LNCAP (cell line): ENCODE results near the gene LDLRAD2.

Source experiments
- TF ChIP-seq, protein P1 (sequence below): fragments of 450-650 bp; IDR thresholded peaks from 2 replicates; pipeline ENCODE4 v1.5.1; 2017; ENCODE audit warnings: mild to moderate bottlenecking

LDLRAD2 gene

DNA sequence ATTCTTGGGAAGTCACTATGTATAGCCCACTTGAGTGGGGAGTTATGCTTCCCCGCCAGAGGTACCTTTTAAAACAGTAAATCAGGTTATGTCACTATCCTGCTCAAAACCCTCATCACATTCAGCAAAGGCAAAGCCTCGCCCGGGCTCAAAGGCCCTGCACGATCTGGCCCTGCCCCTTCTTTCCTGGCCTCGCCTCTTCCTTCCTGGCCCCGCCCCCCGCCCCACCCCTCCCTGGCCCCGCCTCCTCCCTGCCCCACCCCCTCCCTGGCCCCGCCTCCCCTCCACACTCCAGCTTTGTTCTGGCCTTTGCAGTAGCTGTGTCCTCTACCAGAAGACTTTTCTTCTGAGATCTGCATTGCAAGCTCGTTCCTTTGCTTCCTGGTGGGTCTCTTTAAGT lies 6.6 kb downstream of the LDLRAD2 start:
- TF ChIP-seq, protein P1, sequence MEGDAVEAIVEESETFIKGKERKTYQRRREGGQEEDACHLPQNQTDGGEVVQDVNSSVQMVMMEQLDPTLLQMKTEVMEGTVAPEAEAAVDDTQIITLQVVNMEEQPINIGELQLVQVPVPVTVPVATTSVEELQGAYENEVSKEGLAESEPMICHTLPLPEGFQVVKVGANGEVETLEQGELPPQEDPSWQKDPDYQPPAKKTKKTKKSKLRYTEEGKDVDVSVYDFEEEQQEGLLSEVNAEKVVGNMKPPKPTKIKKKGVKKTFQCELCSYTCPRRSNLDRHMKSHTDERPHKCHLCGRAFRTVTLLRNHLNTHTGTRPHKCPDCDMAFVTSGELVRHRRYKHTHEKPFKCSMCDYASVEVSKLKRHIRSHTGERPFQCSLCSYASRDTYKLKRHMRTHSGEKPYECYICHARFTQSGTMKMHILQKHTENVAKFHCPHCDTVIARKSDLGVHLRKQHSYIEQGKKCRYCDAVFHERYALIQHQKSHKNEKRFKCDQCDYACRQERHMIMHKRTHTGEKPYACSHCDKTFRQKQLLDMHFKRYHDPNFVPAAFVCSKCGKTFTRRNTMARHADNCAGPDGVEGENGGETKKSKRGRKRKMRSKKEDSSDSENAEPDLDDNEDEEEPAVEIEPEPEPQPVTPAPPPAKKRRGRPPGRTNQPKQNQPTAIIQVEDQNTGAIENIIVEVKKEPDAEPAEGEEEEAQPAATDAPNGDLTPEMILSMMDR, result no peak

DNA sequence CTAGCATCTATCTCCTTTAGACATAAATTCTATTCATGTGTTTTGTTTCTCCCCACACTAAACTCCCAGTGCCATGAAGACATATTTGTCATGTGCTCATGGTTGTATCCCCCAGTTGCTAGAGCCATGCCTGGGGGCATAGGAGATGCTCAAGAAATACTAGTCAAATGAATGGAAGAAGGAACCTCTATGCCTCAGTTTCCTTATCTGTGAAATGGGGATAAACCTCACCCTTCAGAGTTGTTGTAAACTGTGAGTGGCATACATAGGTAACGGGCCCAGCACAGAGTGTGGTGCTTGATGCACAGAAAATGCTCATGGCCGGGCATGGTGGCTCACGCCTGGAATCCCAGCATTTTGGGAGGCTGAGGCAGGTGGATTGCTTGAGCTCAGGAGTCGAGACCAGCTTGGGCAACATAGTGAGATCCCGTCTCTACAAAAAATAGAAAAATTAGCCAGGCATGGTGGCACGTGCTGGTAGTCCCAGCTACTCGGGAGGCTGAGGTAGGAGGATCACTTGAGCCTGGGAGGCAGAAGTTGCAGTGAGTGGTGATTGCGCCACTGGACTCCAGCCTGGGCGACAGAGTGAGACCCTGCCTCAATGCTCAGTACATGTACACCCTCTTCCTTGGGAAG lies 8.7 kb downstream of the LDLRAD2 start:
- TF ChIP-seq, protein P1, result no peak

DNA sequence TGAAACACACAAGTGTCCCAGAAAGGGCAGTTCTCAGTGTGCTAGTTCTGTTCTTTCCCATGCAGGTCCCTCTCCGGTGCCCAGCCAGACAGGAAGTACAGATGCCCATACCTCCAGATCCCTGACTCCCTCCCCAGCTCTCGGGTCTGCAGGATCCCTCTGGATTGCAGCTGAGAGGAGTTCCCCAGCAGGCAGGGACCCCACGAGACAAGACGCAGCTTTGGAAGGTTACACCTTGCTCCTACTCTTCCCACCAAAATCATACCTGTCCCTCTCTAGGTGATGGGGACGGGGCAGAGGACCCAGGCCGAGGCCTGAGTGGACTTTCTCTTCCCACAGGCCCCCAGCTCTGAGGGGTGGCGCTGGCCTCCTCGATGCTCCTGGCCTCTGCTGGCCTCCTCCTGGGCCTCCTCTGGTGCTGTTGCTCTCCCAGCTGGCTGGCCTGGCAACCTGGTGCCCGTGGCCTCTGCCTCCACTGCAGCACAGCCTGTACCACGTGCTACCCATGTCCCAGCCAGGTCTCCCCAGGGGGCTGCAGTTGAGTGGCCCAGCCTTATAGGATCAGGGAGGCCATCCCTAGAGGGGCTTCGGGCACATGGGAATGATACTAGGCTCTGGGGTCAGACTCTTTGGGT lies 9.4 kb downstream of the LDLRAD2 start:
- TF ChIP-seq, protein P1, result no peak

DNA sequence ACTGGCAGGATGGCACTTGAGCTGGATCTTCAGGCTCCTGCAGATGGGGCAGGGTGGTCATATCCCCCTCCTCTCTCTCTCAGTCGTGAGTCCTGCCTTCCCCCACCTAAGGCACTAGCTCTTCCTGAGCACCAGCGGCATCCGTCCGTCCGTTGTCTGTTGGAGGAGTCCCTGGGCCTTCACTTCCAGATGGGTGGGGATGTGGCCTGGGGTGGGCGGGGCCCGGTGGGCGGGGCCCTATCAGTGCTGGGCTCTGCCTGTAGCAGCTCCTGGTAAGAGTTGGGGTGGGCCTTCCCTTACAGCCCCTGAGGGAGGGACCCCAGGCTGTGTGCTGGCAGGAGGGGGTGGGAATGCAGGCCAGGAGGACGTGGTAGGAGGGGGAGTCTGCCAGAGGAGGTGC lies 10.3 kb downstream of the LDLRAD2 start:
- TF ChIP-seq, protein P1, result no peak

DNA sequence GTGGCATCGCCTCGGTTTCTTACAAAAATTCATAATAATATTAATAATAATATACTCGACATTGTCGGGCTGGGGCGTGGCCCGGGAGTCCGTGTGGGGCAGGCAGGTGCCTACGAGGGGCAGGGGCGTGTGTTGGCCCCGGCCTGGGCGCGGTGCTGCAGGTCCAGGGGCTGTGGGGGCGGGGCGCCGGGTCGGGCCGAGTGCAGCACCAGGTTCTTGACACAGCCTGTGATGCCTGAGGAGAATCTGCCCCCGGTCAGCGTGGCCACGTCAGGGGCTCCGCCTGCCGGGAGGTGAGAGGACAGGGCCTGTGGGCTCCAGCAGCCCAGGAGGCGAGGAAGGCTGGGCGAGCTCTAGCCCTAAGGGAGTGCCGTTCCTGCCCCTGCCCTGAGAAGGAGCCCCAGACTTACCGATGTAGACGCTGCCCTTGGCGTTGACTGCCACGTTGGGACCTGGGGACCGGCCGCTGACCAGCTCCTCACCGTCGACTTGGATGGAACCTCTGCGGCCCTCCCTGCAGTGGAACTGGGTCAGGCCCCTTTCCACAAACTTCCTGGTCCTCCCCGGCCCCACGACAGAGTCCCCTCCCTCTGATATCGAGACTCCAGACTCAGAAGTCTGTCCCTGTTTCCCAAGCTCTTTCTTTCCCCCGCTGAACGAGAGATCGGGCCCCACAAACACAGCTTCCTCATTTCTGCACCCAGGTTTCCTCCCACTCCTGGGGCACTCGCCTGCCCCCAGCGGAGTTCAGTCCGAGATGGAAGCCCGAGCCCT lies 11.3 kb downstream of the LDLRAD2 start:
- TF ChIP-seq, protein P1, result no peak

DNA sequence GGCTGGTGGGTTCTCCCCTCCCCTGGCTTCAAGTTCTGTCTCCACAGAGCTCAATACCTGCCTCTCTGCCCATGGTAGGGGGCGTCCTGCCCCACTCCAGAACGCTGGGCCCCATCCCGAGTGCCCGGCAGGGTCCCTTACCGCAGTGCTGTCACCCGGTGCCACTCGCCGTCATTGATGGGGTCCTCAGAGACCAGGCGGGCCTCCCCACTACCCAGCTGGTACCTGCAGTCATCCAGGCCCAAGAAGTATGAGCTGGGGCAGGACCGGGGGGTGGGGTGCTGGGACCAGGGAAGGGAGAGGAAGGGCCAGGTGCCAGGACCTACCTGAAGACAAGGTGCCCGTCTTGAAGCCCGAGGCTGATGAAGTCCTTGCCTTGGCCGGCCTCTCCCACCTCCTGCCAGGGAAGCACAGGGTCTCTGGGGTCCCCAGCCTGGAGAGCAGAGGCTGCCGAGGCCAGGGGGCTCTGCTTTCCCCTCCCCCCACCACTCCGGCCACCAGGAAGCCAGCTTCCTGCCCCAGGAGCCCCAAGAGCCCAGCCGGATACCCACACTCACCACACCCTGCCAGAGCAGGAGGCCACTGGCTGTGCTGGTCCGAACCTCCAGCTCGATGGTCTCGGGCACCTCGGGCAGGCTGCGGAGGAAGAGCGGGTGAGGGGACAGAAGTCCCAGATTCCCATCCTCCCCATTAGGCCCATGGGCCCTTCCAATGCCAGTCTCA lies 12.1 kb downstream of the LDLRAD2 start:
- TF ChIP-seq, protein P1, result no peak

DNA sequence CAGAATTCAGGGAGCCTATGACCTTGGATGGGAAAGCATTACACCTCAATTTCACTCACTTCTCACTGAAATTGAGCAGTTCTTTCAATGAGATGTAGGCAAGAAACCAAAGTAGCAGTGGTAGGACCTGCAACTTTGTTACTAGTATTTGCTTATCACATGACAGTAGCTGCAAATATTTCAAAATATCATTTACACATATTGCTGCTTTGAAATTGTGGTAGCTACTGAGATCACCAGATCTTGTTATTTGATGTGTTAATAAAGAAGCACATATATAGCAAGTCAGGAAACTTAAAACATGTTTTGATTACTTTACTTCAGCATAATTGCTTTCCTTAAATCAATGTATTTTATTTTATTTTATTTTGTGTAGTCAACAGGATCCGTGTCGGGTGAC lies 12.9 kb downstream of the LDLRAD2 start:
- TF ChIP-seq, protein P1, result no peak
